AG08395 (cell line): Measurements from ENCODE around the gene GIGYF1.
A peak's percentile ranks its signal among the peaks of the same experiment; 100 is the strongest.
"Not testable (repeated sequence)": the region's sequence is repeated elsewhere in the genome, so short reads cannot be mapped to it uniquely, and the experiment has no call there.

Source experiments
- DNase-seq: peaks from one replicate; pipeline ENCODE4 v3.0.0; 2012; ENCODE audit warnings: mixed read lengths, low spot score

GIGYF1 gene

GRCh38 chr7:100694098-100694745, at the start of gene GIGYF1:
Gene GIGYF1 (minus strand): TSS chr7:100694250. CDS start chr7:100688238, 6,012 bp downstream.
- peak; percentile 86 for DNase-seq

GRCh38 chr7:100739934-100740333, 45.9 kb upstream of the GIGYF1 start:
- DNase-seq: no peak

- DNase-seq: no peak
Measured at GRCh38 chr7:100736671-100737070, 42.6 kb upstream of the GIGYF1 start.

- DNase-seq: no peak
Measured at GRCh38 chr7:100735730-100736129, 41.7 kb upstream of the GIGYF1 start.

- no peak for DNase-seq
Measured at GRCh38 chr7:100731937-100732636, 38.0 kb upstream of the GIGYF1 start.

- DNase-seq: no peak
Measured at GRCh38 chr7:100730136-100730800, 36.2 kb upstream of the GIGYF1 start.

GRCh38 chr7:100728196-100728595, 34.1 kb upstream of the GIGYF1 start:
- DNase-seq: no peak

GRCh38 chr7:100726996-100727761, 33.1 kb upstream of the GIGYF1 start:
- peak; percentile 93 for DNase-seq

- DNase-seq: not testable (repeated sequence)
Measured at GRCh38 chr7:100724364-100724763, 30.3 kb upstream of the GIGYF1 start.

- no peak for DNase-seq
Measured at GRCh38 chr7:100723732-100724275, 29.8 kb upstream of the GIGYF1 start.

- no peak for DNase-seq
Measured at GRCh38 chr7:100722480-100723212, 28.6 kb upstream of the GIGYF1 start.

- no peak for DNase-seq
Measured at GRCh38 chr7:100721505-100721812, 27.4 kb upstream of the GIGYF1 start.

GRCh38 chr7:100720671-100721504, 26.8 kb upstream of the GIGYF1 start:
- DNase-seq: no peak

GRCh38 chr7:100720279-100720670, 26.2 kb upstream of the GIGYF1 start, which contains the start of gene EPO:
Gene EPO (plus strand): TSS chr7:100720468. CDS start chr7:100720981, 513 bp downstream.
- DNase-seq: peak; percentile 25

- peak; percentile 44 for DNase-seq
Measured at GRCh38 chr7:100719523-100720278, 25.7 kb upstream of the GIGYF1 start.

GRCh38 chr7:100717073-100717472, 23.0 kb upstream of the GIGYF1 start:
- DNase-seq: not testable (repeated sequence)

- no peak for DNase-seq
Measured at GRCh38 chr7:100714725-100715124, 20.7 kb upstream of the GIGYF1 start.

- no peak for DNase-seq
Measured at GRCh38 chr7:100711369-100711768, 17.3 kb upstream of the GIGYF1 start.

GRCh38 chr7:100710452-100710851, 16.4 kb upstream of the GIGYF1 start:
- no peak for DNase-seq

GRCh38 chr7:100708395-100708794, 14.3 kb upstream of the GIGYF1 start:
- DNase-seq: no peak
